Hepatocyte (in vitro differentiated cells): ENCODE measurements around the gene FLYWCH1. TPM values are rescaled to one million over a fixed set of nuclear protein-coding genes. Genes with fewer than 3 reads are reported as not detected.

Source experiments
- DNase-seq: peaks from one replicate; pipeline ENCODE4 v3.0.0-alpha.2; 2016; ENCODE audit warnings: low spot score
- H2AFZ ChIP-seq: fragments of 200-600 bp; sonication (generic); 2 replicates; pipeline ENCODE4 v1.6.0; 2016; ENCODE audit warnings: antibody characterized with exemption, mild to moderate bottlenecking
- H3K27ac ChIP-seq: fragments of 200-600 bp; sonication (generic); 2 replicates; pipeline ENCODE4 v1.5.1; 2016; ENCODE audit warnings: mild to moderate bottlenecking
- H3K27me3 ChIP-seq: fragments of 200-600 bp; sonication (generic); 2 replicates; pipeline ENCODE4 v1.6.1; 2016
- H3K36me3 ChIP-seq: fragments of 200-600 bp; sonication (generic); replicated peaks from 2 replicates; pipeline ENCODE4 v1.5.1; 2016; ENCODE audit warnings: low read depth; ENCODE audit not compliant: insufficient read depth
- H3K4me1 ChIP-seq: fragments of 200-600 bp; sonication (generic); 2 replicates; pipeline ENCODE4 v1.5.1; 2016; ENCODE audit warnings: mild to moderate bottlenecking, moderate library complexity; ENCODE audit not compliant: insufficient read depth
- H3K4me2 ChIP-seq: fragments of 200-600 bp; sonication (generic); 2 replicates; pipeline ENCODE4 v1.6.0; 2016
- H3K4me3 ChIP-seq: fragments of 200-600 bp; sonication (generic); 2 replicates; pipeline ENCODE4 v1.5.1; 2016; ENCODE audit warnings: mild to moderate bottlenecking
- H3K79me2 ChIP-seq: fragments of 200-600 bp; sonication (generic); 2 replicates; pipeline ENCODE4 v1.6.0; 2017; ENCODE audit warnings: mild to moderate bottlenecking
- H3K9me2 ChIP-seq: fragments of 200-600 bp; sonication (generic); replicated peaks from 2 replicates; pipeline ENCODE4 v1.6.0; 2017; ENCODE audit warnings: mild to moderate bottlenecking; ENCODE audit not compliant: insufficient read depth
- H3K9me3 ChIP-seq: fragments of 200-600 bp; sonication (generic); 2 replicates; pipeline ENCODE4 v1.5.1; 2016; ENCODE audit warnings: low read depth, mild to moderate bottlenecking
- H4K20me1 ChIP-seq: fragments of 200-600 bp; sonication (generic); 2 replicates; pipeline ENCODE4 v1.6.0; 2016; ENCODE audit warnings: mild to moderate bottlenecking; ENCODE audit not compliant: insufficient read depth, poor library complexity, severe bottlenecking
- EZH2 ChIP-seq: fragments of 200-600 bp; sonication (generic); IDR thresholded peaks from 2 replicates; pipeline ENCODE4 v1.6.1; 2016; ENCODE audit warnings: antibody characterized with exemption, mild to moderate bottlenecking, borderline replicate concordance
- EZH2phosphoT487 ChIP-seq: fragments of 200-600 bp; sonication (generic); IDR thresholded peaks from one replicate; pipeline ENCODE4 v1.6.1; 2018; ENCODE audit warnings: antibody characterized with exemption, mild to moderate bottlenecking, low read depth, moderate library complexity; ENCODE audit not compliant: unreplicated experiment, severe bottlenecking
- WGBS: methylation state at CpG from one replicate; pipeline ENCODE4 v1.1.6; 2016; ENCODE audit warnings: low lambda C conversion rate; ENCODE audit errors: missing lambda C conversion rate; 5-methylcytosine and 5-hydroxymethylcytosine counted together
- polyA plus RNA-seq: library from polyadenylated mRNA; unstranded; fragments of >200 nt; fragmentation: Nextera tagmentation; extraction: Ambion mirVana; gene quantifications from 2 replicates; pipeline ENCODE4 v1.2.1, GENCODE V29; 2016
- total RNA-seq: library from RNA; depleted of rRNA; stranded (reverse); fragments of >200 nt; gene quantifications from 2 replicates; pipeline ENCODE4 v1.2.3, GENCODE V29; 2014
- TF ChIP-seq, protein P1 (sequence below): fragments of 200-600 bp; sonication (generic); IDR thresholded peaks from 2 replicates; pipeline ENCODE4 v1.5.1; 2016; ENCODE audit warnings: antibody characterized with exemption, mild to moderate bottlenecking; ENCODE audit not compliant: poor library complexity

The FLYWCH1 gene
- total and polyA plus RNA-seq, 2 experiments from 2014 or later = 11.7 to 16.9 TPM

DNA sequence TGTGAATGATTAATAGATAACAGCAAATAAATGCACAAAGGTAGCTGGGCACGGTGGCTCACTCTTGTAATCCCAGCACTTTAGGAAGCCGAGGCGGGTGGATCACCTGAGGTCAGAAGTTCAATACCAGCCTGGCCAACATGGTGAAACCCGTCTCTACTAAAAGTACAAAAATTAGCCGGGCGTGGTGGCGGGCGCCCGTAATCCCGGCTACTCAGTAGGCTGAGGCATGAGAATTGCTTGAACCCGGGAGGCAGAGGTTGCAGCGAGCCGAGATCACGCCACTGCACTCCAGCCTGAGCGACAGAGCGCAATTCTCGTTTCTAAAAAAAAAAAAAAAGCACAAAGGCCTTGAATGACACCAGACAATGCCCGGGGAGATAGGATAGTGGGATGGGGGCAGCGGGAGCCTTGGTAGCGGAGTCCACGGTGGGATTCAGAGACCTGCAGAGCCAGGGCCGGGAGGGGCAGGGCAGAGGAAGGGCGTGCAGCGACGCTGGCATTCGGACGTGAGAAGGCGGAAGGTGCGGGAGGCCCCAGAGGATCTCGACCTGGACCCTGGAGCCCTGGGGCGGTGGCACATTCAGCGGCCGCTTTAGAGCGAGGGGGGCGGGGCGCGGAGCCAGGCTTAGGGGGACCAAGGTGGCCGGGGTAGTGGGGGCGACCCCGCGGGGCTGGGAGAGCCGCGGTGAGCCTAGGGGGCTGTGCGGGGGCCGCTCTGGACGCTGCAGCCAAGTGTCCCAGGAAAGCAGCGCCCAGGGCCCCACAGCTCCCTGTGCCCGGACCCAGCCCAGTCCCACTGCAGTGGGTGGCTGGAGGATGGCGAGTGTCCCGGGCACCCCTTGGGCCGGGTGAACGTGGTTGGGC lies 29.7 kb upstream of the FLYWCH1 start:
- Histone ChIP-seq H3K9me2 (no peaks in the 10 kb centered on the region), H3K4me1 (peaks cover 6% of the 10 kb centered on the region), H3K27me3 (no peaks in the 10 kb centered on the region), H3K27ac (peak overlapping the region; percentile 89), H3K4me2 (peak overlapping the region; percentile 90), H3K36me3 (no peaks in the 10 kb centered on the region), H3K9me3 (no peaks in the 10 kb centered on the region), H4K20me1 (no peaks in the 10 kb centered on the region), H3K79me2 (peaks cover 17% of the 10 kb centered on the region), H3K4me3 (peak overlapping the region; percentile 31), H2AFZ (peak overlapping the region; percentile 76)
- WGBS = 9% methylated on average over 33 of the region's 52 CpGs
- TF ChIP-seq, protein P1, sequence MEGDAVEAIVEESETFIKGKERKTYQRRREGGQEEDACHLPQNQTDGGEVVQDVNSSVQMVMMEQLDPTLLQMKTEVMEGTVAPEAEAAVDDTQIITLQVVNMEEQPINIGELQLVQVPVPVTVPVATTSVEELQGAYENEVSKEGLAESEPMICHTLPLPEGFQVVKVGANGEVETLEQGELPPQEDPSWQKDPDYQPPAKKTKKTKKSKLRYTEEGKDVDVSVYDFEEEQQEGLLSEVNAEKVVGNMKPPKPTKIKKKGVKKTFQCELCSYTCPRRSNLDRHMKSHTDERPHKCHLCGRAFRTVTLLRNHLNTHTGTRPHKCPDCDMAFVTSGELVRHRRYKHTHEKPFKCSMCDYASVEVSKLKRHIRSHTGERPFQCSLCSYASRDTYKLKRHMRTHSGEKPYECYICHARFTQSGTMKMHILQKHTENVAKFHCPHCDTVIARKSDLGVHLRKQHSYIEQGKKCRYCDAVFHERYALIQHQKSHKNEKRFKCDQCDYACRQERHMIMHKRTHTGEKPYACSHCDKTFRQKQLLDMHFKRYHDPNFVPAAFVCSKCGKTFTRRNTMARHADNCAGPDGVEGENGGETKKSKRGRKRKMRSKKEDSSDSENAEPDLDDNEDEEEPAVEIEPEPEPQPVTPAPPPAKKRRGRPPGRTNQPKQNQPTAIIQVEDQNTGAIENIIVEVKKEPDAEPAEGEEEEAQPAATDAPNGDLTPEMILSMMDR = no peak
- TF ChIP-seq EZH2phosphoT487 = no peak
- no peak for TF ChIP-seq EZH2
- peak; percentile 79 for DNase-seq

DNA sequence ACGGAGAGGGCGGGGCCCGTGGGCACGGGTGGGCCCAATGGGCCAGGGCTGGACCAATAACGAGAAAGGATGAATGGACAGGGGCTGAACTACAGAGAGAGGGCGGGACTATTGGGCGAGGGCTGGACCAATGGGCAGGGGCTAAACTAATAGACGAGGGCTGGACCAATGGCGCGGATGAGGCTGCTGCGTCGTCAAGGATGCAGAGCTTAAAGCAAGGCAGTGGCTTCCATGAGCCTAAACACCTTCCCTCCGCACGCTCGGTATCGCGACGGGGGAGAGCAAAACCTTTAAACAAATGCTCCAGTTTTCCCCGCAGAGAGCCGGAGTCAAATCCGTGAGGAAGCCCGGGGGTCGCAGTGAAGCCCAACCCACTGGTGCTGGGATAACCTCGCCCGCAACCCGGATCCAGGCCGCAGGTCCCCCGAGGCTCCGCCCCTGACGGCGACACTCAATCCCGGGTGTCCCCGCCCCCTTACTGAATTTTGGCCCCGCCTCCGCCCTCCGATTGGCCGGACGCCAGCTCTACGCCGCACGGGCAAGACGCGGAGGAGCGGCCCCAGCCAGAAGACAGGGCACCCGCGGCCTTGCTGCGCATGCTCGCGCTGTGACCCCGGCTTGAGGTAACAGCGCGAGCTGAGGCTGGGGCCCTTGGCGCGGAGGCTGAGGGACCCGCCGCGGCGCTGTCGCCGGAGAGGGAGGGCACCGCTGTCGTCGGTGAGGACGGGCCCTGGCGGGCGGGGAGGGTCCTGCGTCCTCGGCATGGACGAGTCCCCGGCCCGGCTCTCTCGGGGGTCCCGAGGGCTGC lies 28.9 kb upstream of the FLYWCH1 start, which contains the start of gene FLYWCH2:
TSS of gene FLYWCH2 (plus strand) at position 566 of the 808 bp plus-strand sequence. CDS start 13,235 bp downstream, outside the sequence.
- TF ChIP-seq EZH2 = no peak
- TF ChIP-seq EZH2phosphoT487 = no peak
- TF ChIP-seq, protein P1 = no peak
- Histone ChIP-seq H2AFZ (peak within 1 kb of the TSS; percentile 93), H3K4me1 (peaks cover 6% of the 10 kb centered on the region), H3K79me2 (peaks cover 17% of the 10 kb centered on the region), H3K4me3 (peak within 1 kb of the TSS; percentile 61), H3K9me3 (no peaks in the 10 kb centered on the region), H3K27me3 (no peaks in the 10 kb centered on the region), H3K27ac (peak within 1 kb of the TSS; percentile 89), H4K20me1 (no peaks in the 10 kb centered on the region), H3K9me2 (no peaks in the 10 kb centered on the region), H3K36me3 (no peaks in the 10 kb centered on the region), H3K4me2 (peak within 1 kb of the TSS; percentile 95)
- 2% methylated on average over 52 of the region's 73 CpGs for WGBS
- peak; percentile 98 for DNase-seq

DNA sequence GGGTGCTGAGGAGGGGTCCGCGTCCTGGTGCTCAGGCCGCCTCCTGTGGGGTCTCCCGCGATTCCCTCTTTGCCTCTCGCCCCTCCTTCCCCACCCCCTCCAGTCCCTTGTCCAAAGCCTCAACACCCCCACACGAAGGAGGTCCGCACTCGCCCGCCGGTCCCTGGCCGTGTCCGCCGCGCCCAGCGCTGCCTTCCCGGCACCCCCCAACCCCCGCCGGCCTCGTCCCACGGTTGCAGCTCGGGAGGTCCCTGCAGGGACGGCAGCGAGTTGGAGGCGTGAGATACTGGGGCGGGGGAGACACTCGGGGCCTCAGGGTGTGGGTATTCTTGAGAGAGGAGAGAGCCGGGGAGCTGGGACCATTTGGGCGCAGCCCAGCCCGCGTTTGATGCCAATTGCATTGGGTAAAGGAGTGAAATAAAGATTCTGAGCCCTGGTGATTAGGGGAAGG lies 28.2 kb upstream of the FLYWCH1 start:
- no peaks in the 10 kb centered on the region for H3K27me3 ChIP-seq
- H3K9me3 ChIP-seq = no peaks in the 10 kb centered on the region
- H3K27ac ChIP-seq = peak overlapping the region; percentile 73
- H3K79me2 ChIP-seq = peaks cover 17% of the 10 kb centered on the region
- H3K36me3 ChIP-seq = no peaks in the 10 kb centered on the region
- TF ChIP-seq, protein P1 = peak; percentile 12
- no peak for TF ChIP-seq EZH2phosphoT487
- peaks cover 6% of the 10 kb centered on the region for H3K4me1 ChIP-seq
- H3K4me2 ChIP-seq = peak overlapping the region; percentile 95
- H2AFZ ChIP-seq = peak overlapping the region; percentile 93
- no peaks in the 10 kb centered on the region for H4K20me1 ChIP-seq
- 0% methylated on average over 10 of the region's 31 CpGs for WGBS
- no peaks in the 10 kb centered on the region for H3K9me2 ChIP-seq
- DNase-seq = peak; percentile 42
- peak overlapping the region; percentile 61 for H3K4me3 ChIP-seq
